Activated T-helper 17 cell treated with anti-CD3 and anti-CD28 coated beads, Interleukin-2, amount 50 U/mL, for 72 hours (primary cell): ENCODE measurements around the gene SLC22A31. TPM values are rescaled to one million over a fixed set of nuclear protein-coding genes. Genes with fewer than 3 reads are reported as not detected.
"Not testable (repeated sequence)": the region's sequence is repeated elsewhere in the genome, so short reads cannot be mapped to it uniquely, and the experiment has no call there.

Experiments
- ATAC-seq: fragments of 150-1000 bp; cut with Tn5 transposase; replicated peaks from 2 replicates; pipeline ENCODE4 v1.10.0; 2021; ENCODE audit warnings: mild to moderate bottlenecking, moderate library complexity
- H3K27ac Mint-ChIP-seq: one replicate; pipeline ENCODE4 v1.8.0; 2022; ENCODE audit warnings: mixed read lengths
- H3K27me3 Mint-ChIP-seq: one replicate; pipeline ENCODE4 v1.8.0; 2022; ENCODE audit warnings: mixed read lengths
- H3K36me3 Mint-ChIP-seq: one replicate; pipeline ENCODE4 v1.8.0; 2022; ENCODE audit warnings: low read depth, mild to moderate bottlenecking, mixed read lengths
- H3K4me1 Mint-ChIP-seq: one replicate; pipeline ENCODE4 v1.8.0; 2022; ENCODE audit warnings: mixed read lengths
- H3K4me3 Mint-ChIP-seq: one replicate; pipeline ENCODE4 v1.8.0; 2022; ENCODE audit warnings: mild to moderate bottlenecking, mixed read lengths
- H3K9me3 Mint-ChIP-seq: one replicate; pipeline ENCODE4 v1.8.0; 2022; ENCODE audit warnings: mixed read lengths
- total RNA-seq, 2 donors: library from RNA; stranded (reverse); gene quantifications; one replicate each; pipeline ENCODE4 v1.2.3, GENCODE V29; 2022

The SLC22A31 gene
- total RNA-seq, 2 donors from 2014 or later, result 0.34 to 0.65 TPM

- ATAC-seq, result no peak
- Mint-ChIP-seq H3K4me1 (peaks cover 5% of the 10 kb centered on the region), H3K27ac (no peak overlapping the region), H3K4me3 (no peak overlapping the region), H3K36me3 (no peaks in the 10 kb centered on the region), H3K27me3 (no peaks in the 10 kb centered on the region), H3K9me3 (no peaks in the 10 kb centered on the region)
Observed at GRCh38 chr16:89172171-89172527, 28.2 kb downstream of the SLC22A31 start.

- Mint-ChIP-seq H3K27me3 (peaks cover 2% of the 10 kb centered on the region), H3K4me3 (peak within 1 kb of the TSS; percentile 69), H3K4me1 (peaks cover 5% of the 10 kb centered on the region), H3K36me3 (no peaks in the 10 kb centered on the region), H3K27ac (peak within 1 kb of the TSS; percentile 20), H3K9me3 (no peaks in the 10 kb centered on the region)
- ATAC-seq, result peak; percentile 95
Observed at GRCh38 chr16:89171216-89172170, 28.8 kb downstream of the SLC22A31 start, which contains the start of gene CDH15. Gene CDH15, plus strand, starts transcription at chr16:89171748. Its CDS starts 84 bp downstream, at chr16:89171832.

DNA sequence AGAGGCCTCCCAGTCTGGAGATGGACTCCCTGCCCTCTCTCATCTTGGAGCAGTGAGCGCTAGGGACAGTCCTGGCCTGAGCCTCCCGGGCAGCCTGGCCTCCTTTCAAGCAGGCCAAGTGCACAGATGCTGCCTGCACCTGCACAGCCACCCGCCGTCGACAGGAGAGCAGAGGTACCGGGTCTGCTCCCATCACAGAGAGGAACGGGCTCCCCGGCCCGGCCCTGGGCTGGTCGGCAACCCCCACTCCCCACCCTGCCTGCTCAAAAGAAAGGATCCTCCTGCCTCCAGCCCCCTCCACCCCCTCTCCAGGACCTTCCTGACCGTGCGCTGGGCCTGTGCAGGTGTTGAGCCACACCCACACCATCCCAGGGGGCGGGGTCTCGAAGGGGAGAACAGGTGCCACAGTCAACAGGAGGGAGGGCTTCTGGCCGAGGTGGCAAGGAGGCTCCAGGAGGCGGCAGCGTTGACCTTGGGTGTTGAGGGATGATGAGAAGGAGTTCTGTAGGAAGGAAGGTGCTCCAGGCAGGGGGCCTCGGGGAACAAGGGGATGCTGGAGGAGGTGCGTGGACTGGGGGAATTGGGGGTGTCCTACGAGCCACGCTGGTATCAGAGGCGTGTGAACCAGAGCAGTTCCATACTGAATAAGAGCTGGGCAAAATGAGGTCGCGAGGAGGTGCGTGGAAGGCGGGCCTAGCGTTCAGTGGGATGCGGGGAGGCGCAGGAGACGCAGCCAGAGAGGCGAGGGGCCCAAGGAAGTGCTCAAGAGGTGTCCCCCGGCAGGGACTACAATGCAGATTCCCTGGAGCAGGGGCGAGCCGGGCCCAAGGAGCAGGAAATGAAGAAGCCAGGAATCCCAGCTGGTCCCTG is 29.8 kb downstream of the SLC22A31 start:
- peak overlapping the region; percentile 20 for H3K27ac Mint-ChIP-seq

GRCh38 chr16:89169778-89170177 is 30.6 kb downstream of the SLC22A31 start:
- no peaks in the 10 kb centered on the region for H3K9me3 Mint-ChIP-seq
- peaks cover 5% of the 10 kb centered on the region for H3K4me1 Mint-ChIP-seq
- no peak for ATAC-seq
- no peak overlapping the region for H3K4me3 Mint-ChIP-seq
- no peak overlapping the region for H3K27ac Mint-ChIP-seq
- H3K27me3 Mint-ChIP-seq, result peaks cover 4% of the 10 kb centered on the region
- no peaks in the 10 kb centered on the region for H3K36me3 Mint-ChIP-seq

More for the DNA sequence above, 29.8 kb downstream of the SLC22A31 start:
- Mint-ChIP-seq H3K9me3 (no peaks in the 10 kb centered on the region), H3K27me3 (peaks cover 4% of the 10 kb centered on the region), H3K36me3 (no peaks in the 10 kb centered on the region), H3K4me3 (peak overlapping the region; percentile 69), H3K4me1 (peaks cover 5% of the 10 kb centered on the region)
- peak; percentile 1 for ATAC-seq

- Mint-ChIP-seq H3K4me3 (no peak overlapping the region), H3K9me3 (no peaks in the 10 kb centered on the region), H3K27ac (no peak overlapping the region), H3K36me3 (no peaks in the 10 kb centered on the region), H3K4me1 (peaks cover 5% of the 10 kb centered on the region), H3K27me3 (peaks cover 4% of the 10 kb centered on the region)
- ATAC-seq, result no peak
Observed at GRCh38 chr16:89168381-89169189, 31.8 kb downstream of the SLC22A31 start.

DNA sequence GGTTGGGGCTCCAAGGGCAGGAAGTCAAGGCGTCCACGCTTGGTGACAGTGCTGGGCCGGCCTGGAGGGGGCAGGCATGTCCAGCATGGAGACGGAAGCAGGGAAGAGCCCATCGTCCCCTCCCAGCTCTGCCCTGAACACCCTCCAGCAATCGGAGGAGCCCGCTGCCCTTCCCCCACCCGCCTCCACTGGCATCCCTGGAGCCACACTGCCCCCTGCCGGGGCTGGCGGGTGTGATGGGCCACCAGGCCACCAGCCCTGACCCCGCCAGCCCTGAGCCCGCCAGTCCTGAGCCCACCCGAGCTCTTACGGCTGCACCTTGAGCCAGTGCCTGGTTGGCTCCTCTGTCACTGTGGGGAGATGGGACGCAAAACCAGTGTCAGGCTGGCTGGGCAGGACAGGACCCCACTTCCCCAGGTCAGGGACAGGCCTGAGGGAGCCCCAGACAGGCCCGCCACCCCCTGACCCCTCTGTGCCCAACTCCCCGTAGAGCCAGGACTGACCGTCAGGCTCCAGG is 32.9 kb downstream of the SLC22A31 start:
- ATAC-seq, result peak; percentile 34
- H3K4me3 Mint-ChIP-seq, result no peak overlapping the region
- no peaks in the 10 kb centered on the region for H3K9me3 Mint-ChIP-seq
- H3K27ac Mint-ChIP-seq, result no peak overlapping the region
- H3K4me1 Mint-ChIP-seq, result peaks cover 5% of the 10 kb centered on the region
- H3K36me3 Mint-ChIP-seq, result no peaks in the 10 kb centered on the region
- peaks cover 4% of the 10 kb centered on the region for H3K27me3 Mint-ChIP-seq

- H3K9me3 Mint-ChIP-seq, result no peaks in the 10 kb centered on the region
- no peak overlapping the region for H3K27ac Mint-ChIP-seq
- H3K27me3 Mint-ChIP-seq, result peaks cover 4% of the 10 kb centered on the region
- H3K36me3 Mint-ChIP-seq, result no peaks in the 10 kb centered on the region
- ATAC-seq, result no peak
- H3K4me1 Mint-ChIP-seq, result peaks cover 9% of the 10 kb centered on the region
- H3K4me3 Mint-ChIP-seq, result no peak overlapping the region
Observed at GRCh38 chr16:89166696-89167424, 33.5 kb downstream of the SLC22A31 start.

GRCh38 chr16:89165681-89165979 is 34.7 kb downstream of the SLC22A31 start:
- not testable (repeated sequence) for H3K9me3 Mint-ChIP-seq, ATAC-seq, H3K4me1 Mint-ChIP-seq, H3K36me3 Mint-ChIP-seq, H3K4me3 Mint-ChIP-seq, H3K27me3 Mint-ChIP-seq, H3K27ac Mint-ChIP-seq

DNA sequence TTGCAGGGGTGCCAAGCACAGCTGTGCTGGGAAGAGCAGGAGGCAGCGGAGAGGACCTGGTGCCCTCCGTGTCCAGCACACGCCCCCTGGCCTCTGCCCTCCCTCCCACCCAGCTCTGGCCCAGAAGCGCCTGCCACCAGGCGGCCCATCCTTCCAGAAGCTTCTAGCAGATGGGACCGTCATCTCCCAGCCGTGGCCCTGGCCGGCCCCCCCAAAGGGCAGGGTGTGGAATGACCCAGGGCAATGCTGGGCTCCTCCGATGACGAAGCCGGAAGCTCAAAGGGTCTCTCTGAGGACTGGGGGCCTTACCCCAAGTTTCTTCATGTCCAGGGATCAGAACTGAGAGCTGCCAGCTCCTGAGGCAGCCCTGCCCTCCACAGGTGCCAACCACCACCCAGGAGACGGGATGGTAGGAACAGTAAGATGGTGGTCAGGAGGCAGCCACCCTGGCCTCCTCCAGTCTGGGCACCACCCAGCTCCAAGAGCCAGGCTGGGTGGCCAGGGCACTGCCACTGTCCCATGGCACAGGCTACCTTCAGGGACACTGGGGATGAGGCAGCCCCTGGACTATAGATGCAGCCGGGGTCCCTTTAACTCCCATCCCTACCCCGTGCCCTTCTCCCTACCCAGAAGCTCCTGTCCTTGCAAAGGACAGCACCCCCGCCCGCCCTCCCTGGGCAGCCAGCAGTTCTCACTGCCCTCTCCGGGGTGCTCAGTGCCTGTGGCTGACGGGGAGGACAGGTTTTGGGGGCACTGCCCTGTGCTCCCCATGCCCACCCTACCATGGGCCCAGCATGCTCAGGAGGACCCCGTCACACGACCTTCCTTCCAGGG is 35.3 kb downstream of the SLC22A31 start:
- ATAC-seq, result no peak
- H3K4me3 Mint-ChIP-seq, result no peak overlapping the region
- H3K27ac Mint-ChIP-seq, result no peak overlapping the region
- peaks cover 6% of the 10 kb centered on the region for H3K4me1 Mint-ChIP-seq
- peaks cover 4% of the 10 kb centered on the region for H3K27me3 Mint-ChIP-seq
- H3K9me3 Mint-ChIP-seq, result no peaks in the 10 kb centered on the region
- no peaks in the 10 kb centered on the region for H3K36me3 Mint-ChIP-seq

DNA sequence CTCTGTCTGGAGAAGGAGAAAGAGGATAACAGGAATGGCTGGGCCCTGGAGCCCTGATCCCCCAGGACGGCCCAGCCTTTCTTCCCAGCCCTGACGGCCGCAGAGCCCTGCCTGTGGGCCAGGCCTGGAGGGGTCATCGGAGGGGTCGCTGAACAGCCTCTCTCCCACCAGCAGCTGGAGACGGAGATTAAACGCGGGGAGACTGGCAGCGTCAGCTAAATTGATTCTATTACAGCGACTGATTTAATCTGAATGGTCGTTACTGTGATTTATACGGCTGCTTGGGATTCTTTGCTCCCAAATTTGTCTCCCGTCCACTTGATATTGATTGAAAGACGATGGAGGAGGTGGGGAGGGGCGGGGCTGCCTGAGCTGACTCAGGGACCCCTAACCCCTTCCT is 35.9 kb downstream of the SLC22A31 start:
- Mint-ChIP-seq H3K27me3 (peaks cover 4% of the 10 kb centered on the region), H3K4me1 (peaks cover 6% of the 10 kb centered on the region), H3K9me3 (no peaks in the 10 kb centered on the region), H3K27ac (no peak overlapping the region), H3K4me3 (no peak overlapping the region), H3K36me3 (no peaks in the 10 kb centered on the region)
- no peak for ATAC-seq

- Mint-ChIP-seq H3K4me3 (no peak overlapping the region), H3K9me3 (no peaks in the 10 kb centered on the region), H3K27me3 (peaks cover 4% of the 10 kb centered on the region), H3K36me3 (no peaks in the 10 kb centered on the region), H3K4me1 (peaks cover 6% of the 10 kb centered on the region), H3K27ac (no peak overlapping the region)
- ATAC-seq, result no peak
Observed at GRCh38 chr16:89163297-89163696, 37.0 kb downstream of the SLC22A31 start.

- Mint-ChIP-seq H3K27me3 (peaks cover 4% of the 10 kb centered on the region), H3K27ac (no peak overlapping the region), H3K36me3 (no peaks in the 10 kb centered on the region), H3K9me3 (no peaks in the 10 kb centered on the region), H3K4me3 (no peak overlapping the region), H3K4me1 (peaks cover 6% of the 10 kb centered on the region)
- no peak for ATAC-seq
Observed at GRCh38 chr16:89161763-89162713, 38.3 kb downstream of the SLC22A31 start.
